Activated B cell treated with CpG ODN at 0.5 μM for 24 hours (primary cell): Measurements from ENCODE around the gene ACTR1A. TPM values are rescaled to one million over a fixed set of nuclear protein-coding genes. Genes with fewer than 3 reads are reported as not detected.

ENCODE experiments used
- ATAC-seq: fragments of 200-7000 bp; cut with Tn5 transposase; one replicate; pipeline ENCODE4 v1.10.0; 2021; ENCODE audit warnings: low read depth, mild to moderate bottlenecking, moderate library complexity
- CTCF ChIA-PET: fragments of 350-600 bp; sonication (Branson Sonifier 250); formaldehyde crosslinking; loops from one replicate; lab custom pipeline; 2021; ENCODE audit warnings: antibody characterized with exemption; lab: Charles Lee
- POLR2A ChIA-PET: fragments of 350-600 bp; sonication (Branson Sonifier 250); formaldehyde crosslinking; loops from one replicate; lab custom pipeline; 2021; ENCODE audit warnings: antibody characterized with exemption; lab: Charles Lee
- DNase-seq: peaks from one replicate; pipeline ENCODE4 v3.0.0; 2022
- H3K27ac Mint-ChIP-seq: one replicate; pipeline ENCODE4 v1.8.0; 2020; ENCODE audit warnings: mixed read lengths
- H3K27me3 Mint-ChIP-seq: one replicate; pipeline ENCODE4 v1.8.0; 2021; ENCODE audit warnings: mixed read lengths
- H3K36me3 Mint-ChIP-seq: one replicate; pipeline ENCODE4 v1.8.0; 2021; ENCODE audit warnings: low read depth, mixed read lengths
- H3K4me1 Mint-ChIP-seq: one replicate; pipeline ENCODE4 v1.8.0; 2021; ENCODE audit warnings: mixed read lengths
- H3K4me3 Mint-ChIP-seq: one replicate; pipeline ENCODE4 v1.8.0; 2020; ENCODE audit warnings: mild to moderate bottlenecking, mixed read lengths
- H3K9me3 Mint-ChIP-seq: one replicate; pipeline ENCODE4 v1.8.0; 2020; ENCODE audit warnings: mixed read lengths
- CTCF ChIP-seq: fragments of 200-600 bp; IDR thresholded peaks from one replicate; pipeline ENCODE4 v1.8.0; 2022; ENCODE audit warnings: antibody characterized with exemption, mild to moderate bottlenecking
- intact Hi-C: fragments of 100-400 bp; cut with micrococcal nuclease; formaldehyde crosslinking; loops from one replicate; pipeline ENCODE4 v1.15.1; 2024
- total RNA-seq: library from RNA; stranded (reverse); gene quantifications from 2 replicates; pipeline ENCODE4 v1.2.3, GENCODE V29; 2022

ACTR1A gene
- total RNA-seq, 1 donor from 2014 or later: 71.9 TPM

GRCh38 chr10:102435529-102436233 lies 66.8 kb downstream of the ACTR1A start:
- no peaks in the 10 kb centered on the region for H3K9me3 Mint-ChIP-seq
- DNase-seq (no peak), ATAC-seq (no peak)
- no peaks in the 10 kb centered on the region for H3K27me3 Mint-ChIP-seq
- H3K27ac Mint-ChIP-seq: peak overlapping the region; percentile 68
- peaks cover 46% of the 10 kb centered on the region for H3K4me1 Mint-ChIP-seq
- POLR2A ChIA-PET: interaction anchor here (1.2 to 4.3 kb wide), 4 partner anchors 14 to 40 kb away, joined by 3 to 76 read pairs (median 10); partner anchors contain the start of genes C10orf95, FBXL15 and NFKB2
- TF ChIP-seq CTCF: no peak
- H3K36me3 Mint-ChIP-seq: peaks cover 4% of the 10 kb centered on the region
- CTCF ChIA-PET: interaction anchor here (0.9 to 1.4 kb wide), 2 partner anchors 14 to 15 kb away, joined by 3 to 4 read pairs; partner anchors contain the start of gene C10orf95
- intact Hi-C loops: no loop called here
- H3K4me3 Mint-ChIP-seq: peak overlapping the region; percentile 33

- POLR2A ChIA-PET: interaction anchor here (1.9 to 4.3 kb wide), 3 partner anchors 14 to 40 kb away, joined by 9 to 76 read pairs (median 12); partner anchors contain the start of genes C10orf95, FBXL15 and NFKB2
- peak overlapping the region; percentile 68 for H3K27ac Mint-ChIP-seq
- intact Hi-C loops: no loop called here
- H3K9me3 Mint-ChIP-seq: no peaks in the 10 kb centered on the region
- TF ChIP-seq CTCF: no peak
- peaks cover 4% of the 10 kb centered on the region for H3K36me3 Mint-ChIP-seq
- peak overlapping the region; percentile 33 for H3K4me3 Mint-ChIP-seq
- DNase-seq: no peak
- no peaks in the 10 kb centered on the region for H3K27me3 Mint-ChIP-seq
- CTCF ChIA-PET: interaction anchor here (0.9 to 1.4 kb wide), 2 partner anchors 13 to 16 kb away, joined by 3 to 4 read pairs; partner anchors contain the start of gene C10orf95
- ATAC-seq: no peak
- H3K4me1 Mint-ChIP-seq: peaks cover 45% of the 10 kb centered on the region
Observed at GRCh38 chr10:102435133-102435497, 67.4 kb downstream of the ACTR1A start.

GRCh38 chr10:102434394-102435132 lies 67.9 kb downstream of the ACTR1A start:
- Mint-ChIP-seq H3K4me1 (peaks cover 45% of the 10 kb centered on the region), H3K36me3 (peaks cover 4% of the 10 kb centered on the region), H3K27me3 (no peaks in the 10 kb centered on the region), H3K9me3 (no peaks in the 10 kb centered on the region), H3K27ac (peak overlapping the region; percentile 68), H3K4me3 (no peak overlapping the region)
- intact Hi-C loops: loop anchor here (5.0 kb wide), 1 partner anchor 282 kb away; the partner anchor contains the start of gene NOLC1
- TF ChIP-seq CTCF: no peak
- ChIA-PET POLR2A (interaction anchor here (1.1 to 4.3 kb wide), 6 partner anchors 9 to 40 kb away, joined by 3 to 78 read pairs (median 32); partner anchors contain the start of genes C10orf95, FBXL15 and NFKB2), CTCF (interaction anchor here (0.9 to 1.4 kb wide), 2 partner anchors 12 to 16 kb away, joined by 3 to 4 read pairs; partner anchors contain the start of gene C10orf95)
- no peak for ATAC-seq
- no peak for DNase-seq

GRCh38 chr10:102433619-102434046 lies 68.9 kb downstream of the ACTR1A start:
- CTCF ChIA-PET: interaction anchor here (2.8 kb wide), 1 partner anchor 12 kb away, joined by 14 read pairs; the partner anchor contains the start of gene FBXL15
- Mint-ChIP-seq H3K4me1 (peaks cover 45% of the 10 kb centered on the region), H3K9me3 (no peaks in the 10 kb centered on the region), H3K36me3 (peaks cover 4% of the 10 kb centered on the region), H3K27me3 (no peaks in the 10 kb centered on the region), H3K27ac (peak overlapping the region; percentile 75), H3K4me3 (peak overlapping the region; percentile 93)
- ATAC-seq: no peak
- no peak for DNase-seq
- TF ChIP-seq CTCF: no peak
- intact Hi-C loops: loop anchor here (5.0 kb wide), 1 partner anchor 281 kb away; the partner anchor contains the start of gene NOLC1
- POLR2A ChIA-PET: interaction anchor here (0.5 to 4.3 kb wide), 8 partner anchors 10 to 199 kb away, joined by 3 to 78 read pairs (median 10); partner anchors contain the start of genes C10orf95, FBXL15 and NFKB2
